Prostate gland (tissue), 2 donors: ENCODE results near the gene LAMB1. TPM values are rescaled to one million over a fixed set of nuclear protein-coding genes. Genes with fewer than 3 reads are reported as not detected.

ENCODE experiments used
- DNase-seq: peaks from one replicate; pipeline ENCODE4 v3.0.0-alpha.2; 2019; ENCODE audit warnings: low spot score
- H3K27ac ChIP-seq, 2 donors: fragments of 200-600 bp; sonication (generic); 2 replicates each; pipeline ENCODE4 v1.5.1; 2017 to 2019
- H3K27me3 ChIP-seq: fragments of 200-600 bp; sonication (generic); replicated peaks from 2 replicates; pipeline ENCODE4 v1.5.1; 2019; ENCODE audit not compliant: insufficient read depth
- H3K36me3 ChIP-seq, 2 donors: fragments of 200-600 bp; sonication (generic); 1 replicate in 1 of 2; 2 replicates in 1 of 2; pipeline versions ENCODE4 v1.5.1 to v1.8.1; 2017 to 2019
- H3K4me1 ChIP-seq: fragments of 200-600 bp; sonication (generic); replicated peaks from 2 replicates; pipeline ENCODE4 v1.5.1; 2019
- H3K4me3 ChIP-seq, 2 donors: fragments of 200-600 bp; sonication (generic); 2 replicates each; pipeline ENCODE4 v1.5.1; 2017 to 2019
- H3K9me3 ChIP-seq: fragments of 200-600 bp; sonication (generic); 2 replicates; pipeline ENCODE4 v1.5.1; 2017
- CTCF ChIP-seq, 4 experiments: fragments of 200-600 bp in 2 of 4; fragments of 450-650 bp in 2 of 4; sonication (generic) in 2 of 4; IDR thresholded peaks; 1 replicate in 3 of 4; 2 replicates in 1 of 4; pipeline ENCODE4 v1.5.1; 2016 to 2019; ENCODE audit warnings: antibody characterized with exemption in 4 of 4, mild to moderate bottlenecking in 2 of 4, moderate library complexity in 2 of 4
- POLR2A ChIP-seq: fragments of 450-650 bp; IDR thresholded peaks from one replicate; pipeline ENCODE4 v1.6.1; 2016; ENCODE audit warnings: antibody characterized with exemption, mild to moderate bottlenecking
- POLR2AphosphoS5 ChIP-seq: sonication (generic); formaldehyde crosslinking; IDR thresholded peaks from one replicate; pipeline ENCODE4 v1.6.1; 2017; ENCODE audit warnings: antibody characterized with exemption
- WGBS: methylation state at CpG from one replicate; pipeline ENCODE4 v1.1.5; 2018; 5-methylcytosine and 5-hydroxymethylcytosine counted together
- intact Hi-C: fragments of 100-400 bp; cut with DNase I; formaldehyde crosslinking; loops from one replicate; pipeline ENCODE4 v1.14.2; 2022
- total RNA-seq, 2 donors: library from RNA; depleted of rRNA; stranded (reverse); fragments of >200 nt; gene quantifications; one replicate each; pipeline ENCODE4 v1.1.0, GENCODE V29; 2016

Gene LAMB1
- total RNA-seq, 2 donors from 2014 or later, result 15.5 to 64.1 TPM

- Histone ChIP-seq H3K27ac (no peak overlapping the region), H3K4me1 (no peaks in the 10 kb centered on the region), H3K4me3 (no peak overlapping the region), H3K9me3 (no peaks in the 10 kb centered on the region), H3K36me3 (no peaks in the 10 kb centered on the region), H3K27me3 (no peaks in the 10 kb centered on the region)
- WGBS, result 4% methylated on average over 1 of the region's 1 CpG
- intact Hi-C loops, result no loop called here
- TF ChIP-seq POLR2A, result no peak
- TF ChIP-seq CTCF (IDR thresholded peaks at IDR 0.05), result no peak
- TF ChIP-seq POLR2AphosphoS5, result no peak
- DNase-seq, result no peak
Measured at GRCh38 chr7:107920048-107920772, 82.8 kb downstream of the LAMB1 start.

GRCh38 chr7:107918948-107919347, 84.0 kb downstream of the LAMB1 start:
- DNase-seq, result no peak
- Histone ChIP-seq H3K9me3 (no peaks in the 10 kb centered on the region), H3K36me3 (no peaks in the 10 kb centered on the region), H3K4me1 (no peaks in the 10 kb centered on the region), H3K27me3 (no peaks in the 10 kb centered on the region), H3K4me3 (no peak overlapping the region), H3K27ac (no peak overlapping the region)
- intact Hi-C loops, result no loop called here
- TF ChIP-seq POLR2A, result no peak
- no peak for TF ChIP-seq POLR2AphosphoS5
- no peak for TF ChIP-seq CTCF (IDR thresholded peaks at IDR 0.05)
- 96% methylated on average over 2 of the region's 2 CpGs for WGBS

- Histone ChIP-seq H3K27me3 (no peaks in the 10 kb centered on the region), H3K4me3 (no peak overlapping the region), H3K4me1 (no peaks in the 10 kb centered on the region), H3K36me3 (no peaks in the 10 kb centered on the region), H3K27ac (no peak overlapping the region), H3K9me3 (no peaks in the 10 kb centered on the region)
- 81% methylated on average over 3 of the region's 3 CpGs for WGBS
- intact Hi-C loops, result no loop called here
- no peak for DNase-seq
- TF ChIP-seq CTCF (IDR thresholded peaks at IDR 0.05) (no peak), POLR2A (no peak), POLR2AphosphoS5 (no peak)
Measured at GRCh38 chr7:107917763-107918651, 85.0 kb downstream of the LAMB1 start.

GRCh38 chr7:107915541-107915940, 87.4 kb downstream of the LAMB1 start:
- 100% methylated on average over 2 of the region's 2 CpGs for WGBS
- H3K4me1 ChIP-seq, result no peaks in the 10 kb centered on the region

More at GRCh38 chr7:107915541-107915940, 87.4 kb downstream of the LAMB1 start:
- Histone ChIP-seq H3K36me3 (no peaks in the 10 kb centered on the region), H3K9me3 (no peaks in the 10 kb centered on the region), H3K27me3 (no peaks in the 10 kb centered on the region), H3K27ac (no peak overlapping the region), H3K4me3 (no peak overlapping the region)
- no peak for DNase-seq
- TF ChIP-seq POLR2AphosphoS5 (no peak), POLR2A (no peak), CTCF (IDR thresholded peaks at IDR 0.05) (no peak)
- intact Hi-C loops, result no loop called here
